Neural cell (in vitro differentiated cells): ENCODE data around the gene PTPRG.

ENCODE experiments used
- CTCF ChIP-seq: fragments of 450-650 bp; IDR thresholded peaks from 2 replicates; pipeline ENCODE4 v1.5.1; 2014; ENCODE audit warnings: antibody characterized with exemption, mild to moderate bottlenecking, moderate library complexity; ENCODE audit not compliant: poor library complexity, severe bottlenecking
- EP300 ChIP-seq: fragments of 450-650 bp; conservative IDR thresholded peaks from 2 replicates; pipeline ENCODE4 v1.6.1; 2014; ENCODE audit warnings: antibody characterized with exemption, mild to moderate bottlenecking, moderate library complexity; ENCODE audit not compliant: poor library complexity, severe bottlenecking
- MXI1 ChIP-seq: fragments of 450-650 bp; conservative IDR thresholded peaks from 2 replicates; pipeline ENCODE4 v1.6.1; 2014; ENCODE audit warnings: antibody characterized with exemption, mild to moderate bottlenecking; ENCODE audit not compliant: poor library complexity, severe bottlenecking
- POLR2AphosphoS5 ChIP-seq: IDR thresholded peaks from 2 replicates; pipeline ENCODE4 v1.6.1; 2012
- RAD21 ChIP-seq: fragments of 450-650 bp; conservative IDR thresholded peaks from 2 replicates; pipeline ENCODE4 v1.6.1; 2014; ENCODE audit warnings: antibody characterized with exemption, mild to moderate bottlenecking, moderate library complexity
- REST ChIP-seq: IDR thresholded peaks from 2 replicates; pipeline ENCODE4 v1.6.1; 2012; ENCODE audit warnings: borderline replicate concordance
- TAF1 ChIP-seq: IDR thresholded peaks from 2 replicates; pipeline ENCODE4 v1.6.1; 2012; ENCODE audit warnings: low read depth

- peak; percentile 31 for TF ChIP-seq CTCF
- peak; percentile 38 for TF ChIP-seq RAD21
- no peak for TF ChIP-seq REST
- TF ChIP-seq POLR2AphosphoS5: no peak
- TF ChIP-seq EP300: no peak
- TF ChIP-seq TAF1: no peak
- no peak for TF ChIP-seq MXI1
These were observed 623.2 kb downstream of the PTPRG start for GRCh38 chr3:62184559-62184958.
